Upper lobe of left lung (tissue), 6 donors: Measurements from ENCODE around the gene CLDN6. TPM values are rescaled to one million over a fixed set of nuclear protein-coding genes. Genes with fewer than 3 reads are reported as not detected.

Source experiments
- ATAC-seq, 2 donors: fragments of 200-7000 bp; cut with Tn5 transposase; one replicate each; pipeline ENCODE4 v1.9.1; 2022; ENCODE audit warnings: mild to moderate bottlenecking in 2 of 2, moderate library complexity in 2 of 2; ENCODE audit not compliant: low FRiP score in 2 of 2
- DNase-seq, 2 donors: peaks; one replicate each; pipeline ENCODE4 v3.0.0-alpha.2; 2019 to 2020
- H3K27ac ChIP-seq, 4 donors: fragments of 200-600 bp; sonication (generic); one replicate each; pipeline ENCODE4 v1.5.1; 2016 to 2019
- H3K27me3 ChIP-seq, 4 donors: fragments of 200-600 bp; sonication (generic); one replicate each; pipeline ENCODE4 v1.5.1; 2017 to 2019
- H3K36me3 ChIP-seq, 4 donors: fragments of 200-600 bp; sonication (generic); one replicate each; pipeline ENCODE4 v1.5.1; 2016 to 2019
- H3K4me1 ChIP-seq, 4 donors: fragments of 200-600 bp; sonication (generic); one replicate each; pipeline ENCODE4 v1.5.1; 2018 to 2019
- H3K4me3 ChIP-seq, 4 donors: fragments of 200-600 bp; sonication (generic); one replicate each; pipeline ENCODE4 v1.5.1; 2017 to 2019; ENCODE audit warnings: mild to moderate bottlenecking in 2 of 4, moderate library complexity in 1 of 4
- H3K9me3 ChIP-seq, 4 donors: fragments of 200-600 bp; sonication (generic); one replicate each; pipeline ENCODE4 v1.5.1; 2018 to 2019
- EP300 ChIP-seq, 4 donors: sonication (generic); formaldehyde crosslinking; IDR thresholded peaks; one replicate each; pipeline ENCODE4 v1.5.1; 2017; ENCODE audit warnings: antibody characterized with exemption in 4 of 4, control low read depth in 2 of 4
- POLR2A ChIP-seq, 4 donors: fragments of 450-650 bp; IDR thresholded peaks; one replicate each; pipeline ENCODE4 v1.5.1; 2016 to 2017; ENCODE audit warnings: antibody characterized with exemption in 4 of 4, mild to moderate bottlenecking in 2 of 4
- POLR2AphosphoS5 ChIP-seq, 2 donors: sonication (generic); formaldehyde crosslinking; IDR thresholded peaks; one replicate each; pipeline ENCODE4 v1.5.1; 2017; ENCODE audit warnings: antibody characterized with exemption in 2 of 2
- whole genome bisulfite sequencing, 2 donors: methylation state at CpG; one replicate each; pipeline ENCODE4 v1.1.5; 2017 to 2018; 5-methylcytosine and 5-hydroxymethylcytosine counted together
- total RNA-seq, 6 donors: library from RNA; depleted of rRNA in 4 of 6; stranded (reverse); fragments of >200 nt in 4 of 6; gene quantifications; one replicate each; pipeline versions ENCODE4 v1.1.0 to v1.2.1, GENCODE V29; 2016 to 2021
- TF ChIP-seq, protein P1 (sequence below), 6 experiments: fragments of 450-650 bp in 4 of 6; fragments of 200-600 bp in 2 of 6; sonication (generic) in 2 of 6; IDR thresholded peaks; one replicate each; pipeline ENCODE4 v1.5.1; 2016 to 2019; ENCODE audit warnings: antibody characterized with exemption in 6 of 6
- donor health status: DM: no; HTN: no; CAD: no; lungs with moderate emphysema.
- donor health status: DM: no; HTN: yes; CAD: no; lungs with severe emphysema.

Gene CLDN6
- total RNA-seq, 6 donors from 2014 or later: 0.30 to 1.9 (median 0.72) TPM; not detected in 3

DNA sequence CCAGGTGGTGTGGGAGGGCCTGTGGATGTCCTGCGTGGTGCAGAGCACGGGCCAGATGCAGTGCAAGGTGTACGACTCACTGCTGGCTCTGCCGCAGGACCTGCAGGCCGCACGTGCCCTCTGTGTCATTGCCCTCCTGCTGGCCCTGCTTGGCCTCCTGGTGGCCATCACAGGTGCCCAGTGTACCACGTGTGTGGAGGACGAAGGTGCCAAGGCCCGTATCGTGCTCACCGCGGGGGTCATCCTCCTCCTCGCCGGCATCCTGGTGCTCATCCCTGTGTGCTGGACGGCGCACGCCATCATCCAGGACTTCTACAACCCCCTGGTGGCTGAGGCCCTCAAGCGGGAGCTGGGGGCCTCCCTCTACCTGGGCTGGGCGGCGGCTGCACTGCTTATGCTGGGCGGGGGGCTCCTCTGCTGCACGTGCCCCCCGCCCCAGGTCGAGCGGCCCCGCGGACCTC lies 4.5 kb downstream of the CLDN6 start:
- H3K4me1 ChIP-seq: peaks cover 12 to 38% (median 27%) of the 10 kb centered on the region in 4 donors
- ATAC-seq (no peak), DNase-seq (no peak)
- H3K27me3 ChIP-seq: peaks cover 0 to 10% (median 3%) of the 10 kb centered on the region in 4 donors
- 40 to 67% methylated on average over 9 to 11 of the region's 27 CpGs for WGBS, 2 donors
- no peaks in the 10 kb centered on the region for H3K36me3 ChIP-seq
- H3K9me3 ChIP-seq: no peaks in the 10 kb centered on the region
- no peak overlapping the region for H3K27ac ChIP-seq
- TF ChIP-seq, protein P1, sequence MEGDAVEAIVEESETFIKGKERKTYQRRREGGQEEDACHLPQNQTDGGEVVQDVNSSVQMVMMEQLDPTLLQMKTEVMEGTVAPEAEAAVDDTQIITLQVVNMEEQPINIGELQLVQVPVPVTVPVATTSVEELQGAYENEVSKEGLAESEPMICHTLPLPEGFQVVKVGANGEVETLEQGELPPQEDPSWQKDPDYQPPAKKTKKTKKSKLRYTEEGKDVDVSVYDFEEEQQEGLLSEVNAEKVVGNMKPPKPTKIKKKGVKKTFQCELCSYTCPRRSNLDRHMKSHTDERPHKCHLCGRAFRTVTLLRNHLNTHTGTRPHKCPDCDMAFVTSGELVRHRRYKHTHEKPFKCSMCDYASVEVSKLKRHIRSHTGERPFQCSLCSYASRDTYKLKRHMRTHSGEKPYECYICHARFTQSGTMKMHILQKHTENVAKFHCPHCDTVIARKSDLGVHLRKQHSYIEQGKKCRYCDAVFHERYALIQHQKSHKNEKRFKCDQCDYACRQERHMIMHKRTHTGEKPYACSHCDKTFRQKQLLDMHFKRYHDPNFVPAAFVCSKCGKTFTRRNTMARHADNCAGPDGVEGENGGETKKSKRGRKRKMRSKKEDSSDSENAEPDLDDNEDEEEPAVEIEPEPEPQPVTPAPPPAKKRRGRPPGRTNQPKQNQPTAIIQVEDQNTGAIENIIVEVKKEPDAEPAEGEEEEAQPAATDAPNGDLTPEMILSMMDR (IDR thresholded peaks at IDR 0.05): peak in 1 of 6 experiments; percentile 21
- TF ChIP-seq POLR2AphosphoS5 (IDR thresholded peaks at IDR 0.05): no peak
- H3K4me3 ChIP-seq: no peak overlapping the region

DNA sequence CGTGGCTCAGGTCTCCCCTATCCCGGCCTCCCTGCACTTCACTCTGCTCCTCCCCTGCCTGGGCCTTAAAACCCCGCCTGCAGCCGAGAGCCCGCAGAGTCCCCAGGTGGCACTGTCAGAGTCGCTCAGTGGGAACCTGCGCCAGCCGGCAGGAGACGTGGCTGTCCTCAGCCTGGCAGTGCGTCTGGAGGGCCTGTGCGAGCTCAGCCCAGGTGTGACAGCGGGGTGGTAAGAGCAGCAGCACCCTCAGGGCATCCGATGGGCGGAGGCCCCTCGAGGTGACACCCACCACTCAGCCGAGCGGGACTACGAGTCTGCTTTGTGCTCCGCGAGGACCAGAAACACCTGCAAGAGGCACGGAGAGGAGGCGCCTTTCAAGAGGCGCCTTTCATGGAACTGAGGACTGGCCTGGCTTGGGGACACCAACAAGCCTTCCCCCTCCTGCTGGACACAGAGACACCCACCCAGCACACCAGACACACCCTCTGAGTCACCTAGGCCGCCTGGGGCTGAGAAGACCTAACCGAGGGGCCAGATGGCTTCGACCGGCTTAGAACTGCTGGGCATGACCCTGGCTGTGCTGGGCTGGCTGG lies 5.1 kb downstream of the CLDN6 start, which contains the start of gene CLDN9:
Gene CLDN9 (plus strand): TSS at position 96 of the 593 bp plus-strand sequence. CDS start 440 bp downstream, at position 536.
- Histone ChIP-seq H3K27me3 (peaks cover 0 to 8% (median 1%) of the 10 kb centered on the region in 4 donors), H3K4me3 (no peak within 1 kb of the TSS), H3K27ac (peak within 1 kb of the TSS in 1 of 4 donors; percentile 26), H3K36me3 (no peaks in the 10 kb centered on the region), H3K9me3 (no peaks in the 10 kb centered on the region), H3K4me1 (peaks cover 12 to 39% (median 28%) of the 10 kb centered on the region in 4 donors)
- WGBS, 2 donors: 27 to 61% methylated on average over 12 to 20 of the region's 27 CpGs
- ATAC-seq (peak; percentile 37 to 62), DNase-seq (peak; percentile 76 to 85)
- TF ChIP-seq POLR2A (IDR thresholded peaks at IDR 0.05) (peak in 1 of 4 donors; percentile 51), EP300 (IDR thresholded peaks at IDR 0.05) (no peak), POLR2AphosphoS5 (IDR thresholded peaks at IDR 0.05) (peak in 1 of 2 donors; percentile 65)

DNA sequence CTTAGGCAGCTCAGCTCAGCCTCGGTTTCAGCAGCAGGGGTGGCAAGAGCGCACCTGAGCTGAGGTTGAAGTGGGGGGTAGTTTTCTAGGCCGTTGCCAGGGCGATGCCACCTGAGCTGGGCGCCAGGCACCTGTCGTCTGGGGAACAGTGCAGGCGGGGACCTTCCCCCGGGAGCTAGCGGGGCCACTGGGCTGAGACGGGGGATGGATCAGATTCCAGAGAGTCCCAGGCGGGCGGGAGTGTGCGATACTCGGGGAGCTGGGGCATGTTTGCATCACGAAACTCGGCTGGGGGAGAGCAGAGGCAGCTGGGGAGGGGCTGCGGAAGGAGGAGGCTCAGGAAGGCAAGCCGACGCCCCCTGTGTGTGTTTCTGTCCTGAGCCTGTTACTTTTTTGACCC lies 5.7 kb downstream of the CLDN6 start:
- Histone ChIP-seq H3K4me1 (peaks cover 16 to 43% (median 33%) of the 10 kb centered on the region in 4 donors), H3K9me3 (no peaks in the 10 kb centered on the region), H3K36me3 (no peaks in the 10 kb centered on the region), H3K27ac (no peak overlapping the region), H3K27me3 (peaks cover 0 to under 1% (median 0%) of the 10 kb centered on the region in 4 donors), H3K4me3 (no peak overlapping the region)
- TF ChIP-seq EP300 (IDR thresholded peaks at IDR 0.05) (no peak), POLR2A (IDR thresholded peaks at IDR 0.05) (no peak), POLR2AphosphoS5 (IDR thresholded peaks at IDR 0.05) (no peak)
- TF ChIP-seq, protein P1 (IDR thresholded peaks at IDR 0.05): no peak
- ATAC-seq (peak in 1 of 2 donors; percentile 19), DNase-seq (no peak)
- 7 to 16% methylated on average over 13 to 19 of the region's 19 CpGs for WGBS, 2 donors

DNA sequence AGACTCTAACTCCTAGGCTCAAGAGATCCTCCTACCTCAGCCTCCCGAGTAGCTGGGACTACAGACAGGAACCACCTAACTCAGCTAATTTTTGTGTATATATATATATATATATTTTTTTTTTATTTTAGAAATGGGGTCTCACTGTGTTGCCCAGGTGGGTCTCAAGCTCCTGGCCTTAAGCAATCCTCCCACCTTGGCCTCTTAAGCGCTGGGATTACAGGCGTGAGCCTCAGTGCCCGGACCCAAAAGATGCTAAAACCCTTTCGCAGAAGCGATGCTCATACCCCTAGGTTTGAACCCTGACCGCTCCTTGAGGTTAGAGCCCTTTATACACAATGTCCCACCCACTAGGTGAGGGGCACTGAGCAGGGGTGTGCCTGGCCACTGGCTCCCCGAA lies 7.5 kb downstream of the CLDN6 start:
- Histone ChIP-seq H3K9me3 (no peaks in the 10 kb centered on the region), H3K4me1 (peaks cover 16 to 52% (median 35%) of the 10 kb centered on the region in 4 donors), H3K27me3 (no peaks in the 10 kb centered on the region), H3K36me3 (no peaks in the 10 kb centered on the region), H3K27ac (peak overlapping the region in 3 of 4 donors; percentile 58 to 78 (median 76)), H3K4me3 (no peak overlapping the region)
- no peak for DNase-seq
- WGBS, 2 donors: 84 to 92% methylated on average over 7 to 8 of the region's 8 CpGs
- ATAC-seq: no peak
- TF ChIP-seq EP300 (IDR thresholded peaks at IDR 0.05) (no peak), POLR2AphosphoS5 (IDR thresholded peaks at IDR 0.05) (no peak), POLR2A (IDR thresholded peaks at IDR 0.05) (no peak)
- TF ChIP-seq, protein P1 (IDR thresholded peaks at IDR 0.05): no peak

DNA sequence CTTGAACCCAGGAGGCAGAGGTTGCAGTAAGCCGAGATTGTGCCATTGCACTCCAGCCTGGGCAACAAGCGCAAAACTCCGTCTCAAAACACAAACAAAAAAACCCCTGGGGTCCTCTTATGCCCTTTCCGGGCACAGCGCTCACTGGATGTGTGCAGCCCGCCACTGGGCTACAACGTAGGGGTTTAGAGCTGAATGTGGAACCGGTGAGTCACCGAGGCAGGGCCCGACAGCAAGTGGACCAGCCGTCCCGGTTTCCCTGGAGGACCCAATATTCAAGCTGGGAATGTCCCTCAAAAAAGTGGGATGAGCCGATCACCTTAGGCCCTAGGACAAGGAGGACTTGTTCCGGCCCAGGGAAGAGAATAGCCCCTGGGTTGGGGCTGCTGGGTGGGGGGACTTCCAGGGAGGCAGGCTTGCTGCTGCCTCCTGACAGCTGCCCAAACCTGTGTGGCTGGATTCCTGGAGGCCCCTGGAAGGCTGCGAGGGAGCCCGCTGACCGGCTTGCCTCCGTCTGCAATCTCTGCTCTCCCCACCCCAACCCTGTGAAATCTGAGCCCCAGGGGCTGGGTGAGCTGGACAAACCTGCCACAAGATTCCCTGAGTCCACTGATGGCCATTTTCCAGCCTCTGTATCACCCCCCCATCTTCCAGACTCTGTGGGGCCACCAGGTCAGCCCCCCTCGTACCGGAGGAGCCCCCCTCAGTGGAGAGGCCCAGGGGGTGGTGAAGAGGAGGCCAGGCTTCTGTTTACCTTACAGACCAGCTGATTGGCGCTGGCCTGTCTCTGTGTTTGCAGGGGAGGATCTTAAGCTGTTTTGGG lies 8.2 kb downstream of the CLDN6 start:
- WGBS, 2 donors: 44 to 45% methylated on average over 10 to 21 of the region's 21 CpGs
- Histone ChIP-seq H3K9me3 (no peaks in the 10 kb centered on the region), H3K4me3 (no peak overlapping the region), H3K27me3 (no peaks in the 10 kb centered on the region), H3K27ac (peak overlapping the region; percentile 58 to 78 (median 74)), H3K4me1 (peaks cover 21 to 56% (median 37%) of the 10 kb centered on the region in 4 donors), H3K36me3 (no peaks in the 10 kb centered on the region)
- peak in 1 of 2 donors; percentile 90 for DNase-seq
- TF ChIP-seq EP300 (IDR thresholded peaks at IDR 0.05): peak in 1 of 4 donors; percentile 40
- peak in 2 of 4 donors; percentile 18 to 41 for TF ChIP-seq POLR2A (IDR thresholded peaks at IDR 0.05)
- peak in 1 of 2 donors; percentile 32 for TF ChIP-seq POLR2AphosphoS5 (IDR thresholded peaks at IDR 0.05)
- TF ChIP-seq, protein P1 (IDR thresholded peaks at IDR 0.05): no peak
- peak in 1 of 2 donors; percentile 69 for ATAC-seq
